Measurements from ENCODE around the gene MRLN. TPM values are rescaled to one million over a fixed set of nuclear protein-coding genes. Genes with fewer than 3 reads are reported as not detected.
A peak's percentile ranks its signal among the peaks of the same experiment; 100 is the strongest.

The MRLN gene
- total RNA-seq, 1 donor from 2014 or later: not detected

GRCh38 chr10:59709395-59710125 is 43.7 kb downstream of the MRLN start, which contains the start of gene SLC16A9:
Gene SLC16A9 (minus strand): TSS chr10:59709850. CDS start chr10:59684291, 25,559 bp downstream.
- Histone ChIP-seq H3K9me3 (ENCODE audit: insufficient read depth, low read depth, low read length) (no peaks in the 10 kb centered on the region), H3K27me3 (ENCODE audit: insufficient read depth, low read length) (peaks cover 4% of the 10 kb centered on the region), H3K36me3 (ENCODE audit: insufficient read depth, low read length) (no peaks in the 10 kb centered on the region), H3K4me2 (ENCODE audit: low read length) (peak within 1 kb of the TSS; percentile 95), H3K9ac (ENCODE audit: low read length) (peak within 1 kb of the TSS; percentile 77), H3K4me3 (ENCODE audit: insufficient read depth, low read depth, low read length) (peak within 1 kb of the TSS; percentile 68), H3K27ac (ENCODE audit: low read depth, low read length) (no peak within 1 kb of the TSS), H4K20me1 (ENCODE audit: insufficient read depth, low read length) (no peaks in the 10 kb centered on the region), H3K79me2 (ENCODE audit: insufficient read depth, low read length) (no peaks in the 10 kb centered on the region), H3K4me1 (ENCODE audit: insufficient read depth, low read length) (peaks cover 4% of the 10 kb centered on the region), H2AFZ (ENCODE audit: low read depth, low read length) (peak within 1 kb of the TSS; percentile 87)
- no peaks in the 10 kb centered on the region for H3K36me3 Mint-ChIP-seq (ENCODE audit: low read depth, unreplicated experiment)
- H3K4me1 Mint-ChIP-seq (ENCODE audit: low read depth, unreplicated experiment): no peaks in the 10 kb centered on the region
- H3K4me3 Mint-ChIP-seq (ENCODE audit: unreplicated experiment): peak within 1 kb of the TSS; percentile 84
- peak within 1 kb of the TSS; percentile 10 for H3K27ac Mint-ChIP-seq (ENCODE audit: unreplicated experiment)
- DNase-seq (ENCODE audit: low read depth) (peak; percentile 42), FAIRE-seq (no peak)
- TF ChIP-seq EZH2 (IDR thresholded peaks at IDR 0.05; ENCODE audit: insufficient read depth, low read length) (no peak), CTCF (IDR thresholded peaks at IDR 0.05; ENCODE audit: insufficient read depth, low read depth, low read length) (peak; percentile 2)
- peaks cover 39% of the 10 kb centered on the region for H3K27me3 Mint-ChIP-seq (ENCODE audit: low read depth, unreplicated experiment)
- no peaks in the 10 kb centered on the region for H3K9me3 Mint-ChIP-seq (ENCODE audit: unreplicated experiment)

GRCh38 chr10:59708816-59709394 is 44.4 kb downstream of the MRLN start:
- H4K20me1 ChIP-seq (ENCODE audit: insufficient read depth, low read length): no peaks in the 10 kb centered on the region
- DNase-seq (ENCODE audit: low read depth) (no peak), FAIRE-seq (no peak)
- peaks cover 4% of the 10 kb centered on the region for H3K4me1 ChIP-seq (ENCODE audit: insufficient read depth, low read length)
- no peak overlapping the region for H3K27ac ChIP-seq (ENCODE audit: low read depth, low read length)
- H3K9me3 ChIP-seq (ENCODE audit: insufficient read depth, low read depth, low read length): no peaks in the 10 kb centered on the region
- H3K36me3 Mint-ChIP-seq (ENCODE audit: low read depth, unreplicated experiment): no peaks in the 10 kb centered on the region
- no peaks in the 10 kb centered on the region for H3K79me2 ChIP-seq (ENCODE audit: insufficient read depth, low read length)
- no peaks in the 10 kb centered on the region for H3K4me1 Mint-ChIP-seq (ENCODE audit: low read depth, unreplicated experiment)
- H3K4me3 Mint-ChIP-seq (ENCODE audit: unreplicated experiment): peak overlapping the region; percentile 84
- TF ChIP-seq CTCF (IDR thresholded peaks at IDR 0.05; ENCODE audit: insufficient read depth, low read depth, low read length) (no peak), EZH2 (IDR thresholded peaks at IDR 0.05; ENCODE audit: insufficient read depth, low read length) (no peak)
- peak overlapping the region; percentile 95 for H3K4me2 ChIP-seq (ENCODE audit: low read length)
- no peaks in the 10 kb centered on the region for H3K36me3 ChIP-seq (ENCODE audit: insufficient read depth, low read length)
- H3K27me3 Mint-ChIP-seq (ENCODE audit: low read depth, unreplicated experiment): peaks cover 34% of the 10 kb centered on the region
- peak overlapping the region; percentile 10 for H3K27ac Mint-ChIP-seq (ENCODE audit: unreplicated experiment)
- peak overlapping the region; percentile 77 for H3K9ac ChIP-seq (ENCODE audit: low read length)
- peak overlapping the region; percentile 87 for H2AFZ ChIP-seq (ENCODE audit: low read depth, low read length)
- peaks cover 4% of the 10 kb centered on the region for H3K27me3 ChIP-seq (ENCODE audit: insufficient read depth, low read length)
- peaks cover 2% of the 10 kb centered on the region for H3K9me3 Mint-ChIP-seq (ENCODE audit: unreplicated experiment)
- peak overlapping the region; percentile 68 for H3K4me3 ChIP-seq (ENCODE audit: insufficient read depth, low read depth, low read length)
